Mesenchymal stem cell (in vitro differentiated cells and primary cell): ENCODE results near the gene C21orf91.

ENCODE experiments used
- DNase-seq: peaks from one replicate; pipeline ENCODE4 v3.0.0-alpha.2; 2013
- H2AFZ ChIP-seq: one replicate; pipeline ENCODE4 v1.6.1; 2013; ENCODE audit warnings: low read depth, mild to moderate bottlenecking, control low read depth, inconsistent platforms, low read length, moderate library complexity
- H2AK5ac ChIP-seq: 2 replicates; pipeline ENCODE4 v1.6.1; 2013; ENCODE audit warnings: low read length, moderate library complexity, mild to moderate bottlenecking, inconsistent platforms; ENCODE audit not compliant: severe bottlenecking
- H2BK120ac ChIP-seq: one replicate; pipeline ENCODE4 v1.6.1; 2013; ENCODE audit warnings: low read depth, mild to moderate bottlenecking, inconsistent platforms, low read length, moderate library complexity
- H2BK12ac ChIP-seq, 2 experiments: one replicate each; pipeline ENCODE4 v1.6.1; 2013; ENCODE audit warnings: inconsistent platforms in 2 of 2, low read length in 2 of 2, mild to moderate bottlenecking in 2 of 2, moderate library complexity in 2 of 2, control low read depth in 1 of 2
- H2BK15ac ChIP-seq: one replicate; pipeline ENCODE4 v1.6.1; 2013; ENCODE audit warnings: mild to moderate bottlenecking, low read depth, inconsistent platforms; ENCODE audit not compliant: poor library complexity, severe bottlenecking
- H2BK5ac ChIP-seq: 2 replicates; pipeline ENCODE4 v1.6.1; 2013; ENCODE audit warnings: low read depth, mild to moderate bottlenecking, low read length, control low read depth, inconsistent platforms; ENCODE audit not compliant: poor library complexity, severe bottlenecking
- H3K14ac ChIP-seq, 2 experiments: one replicate each; pipeline ENCODE4 v1.6.1; 2013; ENCODE audit warnings: inconsistent platforms in 2 of 2, low read length in 2 of 2, control low read depth in 1 of 2, mild to moderate bottlenecking in 1 of 2, moderate library complexity in 1 of 2
- H3K18ac ChIP-seq, 2 experiments: one replicate each; pipeline ENCODE4 v1.6.1; 2013; ENCODE audit warnings: inconsistent platforms in 2 of 2, low read length in 2 of 2, control low read depth in 1 of 2, low read depth in 1 of 2, mild to moderate bottlenecking in 1 of 2
- H3K23ac ChIP-seq, 2 experiments: one replicate each; pipeline ENCODE4 v1.6.1; 2013; ENCODE audit warnings: inconsistent platforms in 2 of 2, low read length in 2 of 2, mild to moderate bottlenecking in 2 of 2, moderate library complexity in 2 of 2, control low read depth in 1 of 2
- H3K27ac ChIP-seq: 2 replicates; pipeline ENCODE4 v1.5.1; 2013; ENCODE audit warnings: mild to moderate bottlenecking, moderate library complexity, low read length, control low read depth, inconsistent platforms; ENCODE audit not compliant: poor library complexity, severe bottlenecking
- H3K27me3 ChIP-seq, 2 experiments: 2 replicates each; pipeline versions ENCODE4 v1.6.1 to v1.7.0; 2013; ENCODE audit warnings: low read length in 2 of 2, mild to moderate bottlenecking in 2 of 2, moderate library complexity in 2 of 2, control low read depth in 1 of 2, inconsistent platforms in 1 of 2; ENCODE audit not compliant: control insufficient read depth in 1 of 2, insufficient read depth in 1 of 2
- H3K36me3 ChIP-seq, 2 experiments: 2 replicates each; pipeline versions ENCODE4 v1.6.1 to v1.7.0; 2013; ENCODE audit warnings: low read length in 2 of 2, control low read depth in 1 of 2, inconsistent platforms in 1 of 2, low read depth in 1 of 2, mild to moderate bottlenecking in 1 of 2; ENCODE audit not compliant: insufficient read depth in 2 of 2, control insufficient read depth in 1 of 2
- H3K4ac ChIP-seq, 2 experiments: one replicate each; pipeline ENCODE4 v1.6.1; 2013; ENCODE audit warnings: inconsistent platforms in 2 of 2, low read length in 2 of 2, mild to moderate bottlenecking in 2 of 2, moderate library complexity in 2 of 2, control low read depth in 1 of 2, low read depth in 1 of 2
- H3K4me1 ChIP-seq: 2 replicates; pipeline ENCODE4 v1.6.1; 2013; ENCODE audit warnings: low read depth, low read length, control low read depth; ENCODE audit not compliant: control insufficient read depth, insufficient read depth
- H3K4me2 ChIP-seq: 2 replicates; pipeline ENCODE4 v1.6.1; 2013; ENCODE audit warnings: low read length, mild to moderate bottlenecking, inconsistent platforms; ENCODE audit not compliant: poor library complexity, severe bottlenecking
- H3K4me3 ChIP-seq, 2 experiments: 2 replicates each; pipeline versions ENCODE4 v1.5.1 to v1.7.0; 2013; ENCODE audit warnings: low read length in 2 of 2, mild to moderate bottlenecking in 2 of 2, control low read depth in 1 of 2, low read depth in 1 of 2; ENCODE audit not compliant: insufficient read depth in 1 of 2
- H3K79me1 ChIP-seq: replicated peaks from 2 replicates; pipeline ENCODE4 v1.6.1; 2013; ENCODE audit warnings: mild to moderate bottlenecking, control low read depth, low read length, inconsistent platforms; ENCODE audit not compliant: poor library complexity, severe bottlenecking
- H3K9ac ChIP-seq: 2 replicates; pipeline ENCODE4 v1.7.0; 2013; ENCODE audit warnings: mild to moderate bottlenecking, low read length, moderate library complexity
- H3K9me3 ChIP-seq: 2 replicates; pipeline ENCODE4 v1.7.0; 2013; ENCODE audit warnings: mild to moderate bottlenecking, low read length; ENCODE audit not compliant: control insufficient read depth
- H4K8ac ChIP-seq: one replicate; pipeline ENCODE4 v1.6.1; 2013; ENCODE audit warnings: inconsistent platforms, mild to moderate bottlenecking, low read length, moderate library complexity
- H4K91ac ChIP-seq: one replicate; pipeline ENCODE4 v1.6.1; 2013; ENCODE audit warnings: mild to moderate bottlenecking, low read length, inconsistent platforms
- WGBS: methylation state at CpG from one replicate; pipeline ENCODE4 v1.1.7; 2013; ENCODE audit warnings: mixed read lengths; 5-methylcytosine and 5-hydroxymethylcytosine counted together

C21orf91 gene

DNA sequence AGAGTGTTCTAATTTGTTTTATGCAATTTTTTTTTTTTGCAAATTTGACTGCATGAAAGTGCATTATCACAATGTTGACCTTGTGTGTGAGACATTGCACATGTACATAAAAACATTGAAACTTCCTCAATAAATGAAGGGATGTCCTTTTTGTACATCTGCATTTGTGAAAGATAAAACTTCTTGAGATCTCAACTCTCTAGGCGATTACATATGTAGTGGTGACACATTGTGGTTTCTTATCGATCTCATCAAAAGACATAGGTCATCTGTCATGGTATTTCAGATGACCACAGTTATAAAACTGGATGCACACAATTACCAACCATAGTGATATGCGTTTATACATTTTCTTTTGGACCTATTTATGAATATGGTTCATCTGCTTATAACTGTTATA, 35.6 kb upstream of the C21orf91 start:
- Histone ChIP-seq H3K4me3 (no peak overlapping the region), H2AK5ac (no peak overlapping the region), H3K9me3 (peaks cover 4% of the 10 kb centered on the region), H3K18ac (no peak overlapping the region), H2BK120ac (no peak overlapping the region), H3K27ac (no peak overlapping the region), H3K4ac (no peak overlapping the region), H2AFZ (no peak overlapping the region), H3K9ac (no peak overlapping the region), H2BK5ac (no peak overlapping the region), H3K27me3 (no peaks in the 10 kb centered on the region), H4K8ac (no peak overlapping the region), H4K91ac (no peak overlapping the region), H3K4me2 (no peak overlapping the region), H2BK12ac (no peak overlapping the region), H3K23ac (no peak overlapping the region), H3K4me1 (no peaks in the 10 kb centered on the region), H2BK15ac (no peak overlapping the region), H3K14ac (no peak overlapping the region), H3K79me1 (no peaks in the 10 kb centered on the region), H3K36me3 (no peaks in the 10 kb centered on the region)
- WGBS = no CpG with 5 or more reads among the region's 3 CpGs
- DNase-seq = peak; percentile 13

DNA sequence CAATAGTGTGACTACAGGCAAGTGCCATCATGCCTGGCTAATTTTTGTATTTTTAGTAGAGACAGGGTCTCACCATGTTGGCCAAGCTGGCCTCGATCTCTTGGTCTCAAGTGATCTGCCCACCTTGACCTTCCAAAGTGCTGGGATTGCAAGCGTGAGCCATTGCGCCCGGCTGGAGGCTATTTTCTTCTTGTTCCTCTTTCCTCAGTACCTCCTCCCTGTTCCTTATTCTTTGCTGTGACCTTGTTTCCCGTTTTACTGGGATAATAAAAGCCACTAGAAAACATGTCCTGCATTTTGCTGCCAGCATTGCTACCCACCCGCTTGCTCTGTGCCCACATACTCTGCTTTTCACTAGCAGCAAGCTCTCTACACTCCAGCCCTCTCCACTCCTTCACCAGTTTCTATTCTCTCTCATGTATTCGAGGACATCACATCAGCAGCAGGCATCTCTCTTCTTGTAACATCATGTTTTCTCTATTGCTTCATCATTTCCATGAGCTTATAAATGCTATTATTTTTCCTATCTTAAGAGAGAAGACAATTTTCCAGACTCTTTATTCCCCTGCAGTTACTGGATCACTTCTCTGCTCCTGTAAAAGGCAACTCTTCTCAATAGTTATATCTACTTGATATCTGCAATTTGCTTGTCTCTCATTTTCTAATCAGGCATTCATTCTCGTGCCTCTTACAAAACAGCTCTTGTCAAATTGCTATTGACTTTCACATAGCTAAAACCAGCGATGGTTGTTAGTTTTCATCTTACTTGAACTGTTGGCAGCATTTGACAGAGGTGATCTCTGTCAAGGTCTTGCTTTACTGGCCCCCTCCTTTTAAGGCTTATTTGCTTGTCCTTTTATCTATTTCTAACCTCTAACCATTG, 34.5 kb upstream of the C21orf91 start:
- Histone ChIP-seq H3K23ac (no peak overlapping the region), H3K27ac (no peak overlapping the region), H2AFZ (no peak overlapping the region), H2BK15ac (no peak overlapping the region), H2BK5ac (no peak overlapping the region), H3K79me1 (no peaks in the 10 kb centered on the region), H3K14ac (no peak overlapping the region), H3K27me3 (no peaks in the 10 kb centered on the region), H2BK120ac (no peak overlapping the region), H3K4me3 (no peak overlapping the region), H3K36me3 (no peaks in the 10 kb centered on the region), H3K4me1 (peaks cover 3% of the 10 kb centered on the region), H3K9ac (no peak overlapping the region), H3K4ac (no peak overlapping the region), H3K9me3 (peaks cover 6% of the 10 kb centered on the region), H2BK12ac (no peak overlapping the region), H3K4me2 (no peak overlapping the region), H3K18ac (no peak overlapping the region), H2AK5ac (no peak overlapping the region), H4K8ac (no peak overlapping the region), H4K91ac (no peak overlapping the region)
- DNase-seq = no peak
- WGBS = 74% methylated on average over 9 of the region's 9 CpGs

DNA sequence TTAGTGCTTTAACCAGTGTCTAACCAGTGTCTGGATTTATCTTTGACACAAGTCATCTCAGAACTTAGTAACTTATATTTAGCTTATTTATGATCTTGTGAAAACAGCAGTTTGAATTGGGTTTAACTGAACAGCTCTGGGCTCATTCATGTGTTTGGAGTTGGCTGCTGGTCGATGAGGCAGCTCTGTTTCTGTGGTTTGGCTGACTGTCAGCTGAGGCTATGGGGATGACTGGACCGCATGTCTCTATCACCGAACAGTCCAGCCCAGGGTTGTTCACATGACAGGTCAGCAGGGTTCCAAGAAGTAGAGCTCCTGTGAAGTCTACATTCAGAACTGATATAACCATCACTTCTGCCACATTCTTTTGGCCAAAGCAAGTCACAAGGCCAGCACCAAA, 29.1 kb upstream of the C21orf91 start:
- H3K4me2 ChIP-seq = no peak overlapping the region
- peaks cover 3% of the 10 kb centered on the region for H3K4me1 ChIP-seq
- H3K9me3 ChIP-seq = peaks cover 6% of the 10 kb centered on the region
- no peak overlapping the region for H2BK5ac ChIP-seq
- peak overlapping the region; percentile 69 for H3K9ac ChIP-seq
- peak overlapping the region in 1 of 2 experiments; percentile 24 for H3K4ac ChIP-seq
- H3K4me3 ChIP-seq = peak overlapping the region in 1 of 2 experiments; percentile 28
- no peak overlapping the region for H2BK15ac ChIP-seq
- H2AFZ ChIP-seq = no peak overlapping the region
- H3K27ac ChIP-seq = peak overlapping the region; percentile 91
- H3K27me3 ChIP-seq = no peaks in the 10 kb centered on the region
- no peak overlapping the region for H3K23ac ChIP-seq
- peak; percentile 94 for DNase-seq
- no peaks in the 10 kb centered on the region for H3K79me1 ChIP-seq
- H4K91ac ChIP-seq = peak overlapping the region; percentile 40
- H2BK120ac ChIP-seq = no peak overlapping the region
- H3K18ac ChIP-seq = peak overlapping the region; percentile 71 to 73
- H3K14ac ChIP-seq = no peak overlapping the region
- peak overlapping the region; percentile 30 for H4K8ac ChIP-seq
- H2BK12ac ChIP-seq = peak overlapping the region; percentile 51 to 98
- no peaks in the 10 kb centered on the region for H3K36me3 ChIP-seq
- WGBS = 8% methylated on average over 3 of the region's 3 CpGs
- peak overlapping the region; percentile 18 for H2AK5ac ChIP-seq

DNA sequence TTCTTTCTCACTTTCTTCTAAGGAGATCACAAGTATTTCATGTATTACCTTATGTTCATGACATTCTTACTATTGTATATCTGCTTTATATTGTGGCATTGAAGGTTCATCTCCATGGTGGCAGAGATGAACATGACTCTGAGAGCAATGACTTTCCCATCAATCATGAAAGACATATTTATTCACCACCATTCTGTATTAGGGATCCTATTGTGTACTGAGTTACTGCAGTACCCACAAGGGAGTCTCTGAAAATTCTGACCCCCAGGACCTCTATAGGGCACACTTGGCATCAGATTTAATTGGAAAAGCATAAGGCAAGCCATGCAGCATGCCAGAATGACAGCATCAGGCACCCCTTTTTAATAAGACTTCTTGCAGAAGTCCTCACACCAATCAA, 21.9 kb upstream of the C21orf91 start:
- H3K18ac ChIP-seq = no peak overlapping the region
- no peaks in the 10 kb centered on the region for H3K27me3 ChIP-seq
- no peak overlapping the region for H3K27ac ChIP-seq
- H2AFZ ChIP-seq = no peak overlapping the region
- no peak overlapping the region for H2AK5ac ChIP-seq
- no peak overlapping the region for H3K14ac ChIP-seq
- no peak overlapping the region for H3K4me3 ChIP-seq
- no peak overlapping the region for H2BK120ac ChIP-seq
- no peak for DNase-seq
- no peaks in the 10 kb centered on the region for H3K9me3 ChIP-seq
- H2BK12ac ChIP-seq = no peak overlapping the region
- peaks cover 1% of the 10 kb centered on the region for H3K4me1 ChIP-seq
- no peak overlapping the region for H3K23ac ChIP-seq
- H2BK15ac ChIP-seq = no peak overlapping the region
- H3K4ac ChIP-seq = no peak overlapping the region
- no peak overlapping the region for H3K9ac ChIP-seq
- no peak overlapping the region for H3K4me2 ChIP-seq
- H4K8ac ChIP-seq = no peak overlapping the region
- H3K79me1 ChIP-seq = no peaks in the 10 kb centered on the region
- H2BK5ac ChIP-seq = no peak overlapping the region
- H4K91ac ChIP-seq = no peak overlapping the region
- no peaks in the 10 kb centered on the region for H3K36me3 ChIP-seq
